Stimulated activated naive CD8-positive, alpha-beta T cell treated with anti-CD3 and anti-CD28 coated beads, Interleukin-15, Interleukin-2, amounts not matched to agents 100 U/mL and 50 U/mL, for 24 hours (primary cell): ENCODE measurements around the gene RAB30.
A peak's percentile ranks its signal among the peaks of the same experiment; 100 is the strongest.

ENCODE experiments used
- ATAC-seq: fragments of 150-1000 bp; cut with Tn5 transposase; one replicate; pipeline ENCODE4 v1.10.0; 2021
- DNase-seq: peaks from one replicate; pipeline ENCODE4 v3.0.0; 2021

Gene RAB30

GRCh38 chr11:83070731-83071566 is 748 bp downstream of the RAB30 start:
- DNase-seq (peak; percentile 48), ATAC-seq (peak; percentile 5)

- DNase-seq (no peak), ATAC-seq (no peak)
These were observed 1.5 kb downstream of the RAB30 start for GRCh38 chr11:83070044-83070701.

GRCh38 chr11:83069441-83070043 is 2.2 kb downstream of the RAB30 start:
- no peak for DNase-seq
- no peak for ATAC-seq

GRCh38 chr11:83068568-83068967 is 3.1 kb downstream of the RAB30 start:
- DNase-seq: no peak
- ATAC-seq: no peak

GRCh38 chr11:83064011-83064410 is 7.7 kb downstream of the RAB30 start:
- ATAC-seq: no peak
- no peak for DNase-seq

- DNase-seq (peak; percentile 19), ATAC-seq (peak; percentile 78)
These were observed 8.5 kb downstream of the RAB30 start for GRCh38 chr11:83063073-83063754.

GRCh38 chr11:83061883-83062282 is 9.8 kb downstream of the RAB30 start:
- DNase-seq (no peak), ATAC-seq (peak; percentile 38)

- no peak for ATAC-seq
- no peak for DNase-seq
These were observed 10.7 kb downstream of the RAB30 start for GRCh38 chr11:83060965-83061364.

- no peak for ATAC-seq
- no peak for DNase-seq
These were observed 14.0 kb downstream of the RAB30 start for GRCh38 chr11:83057721-83058120.

- DNase-seq (no peak), ATAC-seq (no peak)
These were observed 15.1 kb downstream of the RAB30 start for GRCh38 chr11:83056611-83057010.

- ATAC-seq: peak; percentile 62
- no peak for DNase-seq
These were observed 15.5 kb downstream of the RAB30 start for GRCh38 chr11:83056204-83056603.

GRCh38 chr11:83054904-83055380 is 16.8 kb downstream of the RAB30 start:
- DNase-seq (no peak), ATAC-seq (no peak)

GRCh38 chr11:83054001-83054400 is 17.7 kb downstream of the RAB30 start:
- DNase-seq (no peak), ATAC-seq (peak; percentile 37)

GRCh38 chr11:83051760-83052671 is 19.7 kb downstream of the RAB30 start:
- no peak for ATAC-seq
- no peak for DNase-seq

- ATAC-seq (no peak), DNase-seq (no peak)
These were observed 24.0 kb downstream of the RAB30 start for GRCh38 chr11:83047515-83048225.

- ATAC-seq (no peak), DNase-seq (no peak)
These were observed 25.0 kb downstream of the RAB30 start for GRCh38 chr11:83046621-83047172.

GRCh38 chr11:83044958-83045712 is 26.6 kb downstream of the RAB30 start:
- DNase-seq: no peak
- ATAC-seq: peak; percentile 78

GRCh38 chr11:83042964-83043711 is 28.6 kb downstream of the RAB30 start:
- no peak for ATAC-seq
- DNase-seq: no peak

GRCh38 chr11:83041126-83041525 is 30.6 kb downstream of the RAB30 start:
- ATAC-seq: no peak
- no peak for DNase-seq
